GM18861 (cell line): ENCODE results near the gene LRIG2.
"Not testable (repeated sequence)": the region's sequence is repeated elsewhere in the genome, so short reads cannot be mapped to it uniquely, and the experiment has no call there.

Experiments
- ATAC-seq: cut with Tn5 transposase; IDR thresholded peaks from one replicate; pipeline ENCODE4 v1.9.1; 2021; ENCODE audit not compliant: unreplicated experiment

The LRIG2 gene

DNA sequence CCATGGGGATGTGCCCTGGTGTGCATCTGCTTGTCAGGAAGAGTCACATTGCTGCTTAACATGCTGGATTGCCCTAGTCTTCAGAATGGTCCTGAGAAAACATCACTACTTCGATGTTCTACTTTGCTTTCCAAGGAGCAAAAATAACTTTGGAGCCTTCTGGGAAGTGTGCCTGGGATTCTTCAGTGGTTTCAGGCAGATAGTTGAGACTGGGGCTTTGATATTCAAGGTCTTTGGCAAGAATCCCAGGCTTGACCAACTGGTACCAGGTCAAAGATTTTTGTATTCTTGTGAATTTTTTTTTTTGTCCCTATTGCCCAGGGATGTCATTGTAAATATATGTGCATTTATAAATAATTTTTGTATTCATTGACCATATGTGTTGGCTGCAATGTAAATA is 51.4 kb downstream of the LRIG2 start:
- ATAC-seq, result no peak

DNA sequence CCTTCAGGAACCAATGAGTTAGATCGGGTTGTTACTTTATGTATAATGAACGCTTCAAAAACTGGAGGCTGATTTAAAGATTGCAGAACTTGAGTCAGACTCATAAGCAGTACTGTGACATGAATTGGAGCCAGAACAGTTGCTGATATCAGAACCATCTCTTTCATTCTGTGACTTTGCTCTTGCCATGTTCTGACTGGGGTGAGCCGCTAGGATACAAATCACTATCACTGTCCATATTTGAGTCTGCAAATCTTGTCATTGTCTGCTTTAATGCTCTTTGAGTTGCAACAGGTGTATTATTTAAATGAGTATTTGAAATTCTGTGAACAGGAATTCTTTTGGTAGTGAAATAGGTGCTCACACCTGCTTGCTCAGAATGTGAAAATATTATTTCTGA is 52.5 kb downstream of the LRIG2 start:
- no peak for ATAC-seq

DNA sequence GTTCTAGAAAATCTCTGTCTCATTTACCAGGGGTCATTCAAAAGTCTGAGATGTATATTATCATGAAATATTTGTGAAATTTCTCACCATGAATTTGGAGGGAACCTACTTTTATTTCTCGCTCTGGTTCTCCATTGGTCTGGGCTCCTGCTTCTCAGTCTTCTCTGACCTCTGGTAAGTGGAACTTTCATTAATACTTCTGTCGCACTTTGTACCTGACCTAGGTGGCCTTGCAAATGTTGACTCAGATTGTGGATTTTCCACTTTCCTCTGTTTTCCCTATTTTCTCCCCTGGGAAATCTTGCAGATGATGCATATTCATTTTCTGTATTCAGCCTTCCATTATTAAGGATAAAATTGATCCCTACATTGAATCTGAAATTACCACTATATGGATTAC is 53.2 kb downstream of the LRIG2 start:
- ATAC-seq, result no peak

DNA sequence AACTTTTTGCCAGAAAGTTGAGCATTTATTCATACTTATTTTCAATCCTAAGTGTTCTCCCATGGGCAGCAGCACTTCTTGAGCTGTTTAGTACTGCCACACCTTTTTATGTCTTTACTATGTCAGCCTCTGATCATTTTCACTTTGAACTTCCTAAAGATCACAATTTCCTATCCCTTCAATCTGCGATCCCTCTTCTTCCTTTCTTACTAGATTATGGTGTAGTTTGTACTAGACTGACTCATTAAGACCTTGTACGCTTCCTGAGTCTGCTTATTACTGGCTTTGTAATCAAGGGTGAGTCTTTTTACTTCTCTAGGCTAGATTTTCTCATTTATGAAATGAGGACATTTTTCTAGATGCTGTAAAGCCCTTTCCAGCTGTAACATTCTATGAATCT is 55.1 kb downstream of the LRIG2 start:
- ATAC-seq, result no peak

DNA sequence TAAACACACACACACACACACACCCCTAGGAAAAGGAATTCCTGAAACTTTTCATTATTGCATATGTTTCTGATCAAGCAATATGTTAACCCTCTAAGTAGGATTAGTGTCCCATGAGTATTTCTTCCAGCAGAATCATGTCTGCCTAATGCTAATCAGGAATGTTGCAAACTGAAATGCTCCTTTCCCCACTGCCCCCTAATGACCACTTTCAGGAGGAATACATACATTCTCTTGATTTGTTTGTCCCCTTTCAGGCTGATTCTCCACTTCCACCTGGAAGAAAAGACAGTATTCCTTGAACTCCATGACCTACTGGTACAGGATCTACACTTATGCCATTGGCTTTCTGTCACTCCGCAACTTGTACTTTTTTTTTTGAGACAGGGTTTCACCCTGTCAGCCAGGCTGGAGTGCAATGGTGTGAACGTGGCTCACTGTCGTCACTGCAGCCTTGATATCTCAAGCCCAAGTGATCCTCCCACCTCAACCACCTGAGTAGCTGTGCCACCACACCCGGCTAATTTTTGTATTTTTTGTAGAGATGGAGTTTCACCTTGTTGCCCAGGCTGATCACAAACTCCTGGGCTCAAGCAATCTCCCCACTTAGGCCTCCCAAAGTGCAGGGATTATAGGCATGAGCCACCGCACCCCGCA is 56.7 kb downstream of the LRIG2 start:
- ATAC-seq, result no peak

DNA sequence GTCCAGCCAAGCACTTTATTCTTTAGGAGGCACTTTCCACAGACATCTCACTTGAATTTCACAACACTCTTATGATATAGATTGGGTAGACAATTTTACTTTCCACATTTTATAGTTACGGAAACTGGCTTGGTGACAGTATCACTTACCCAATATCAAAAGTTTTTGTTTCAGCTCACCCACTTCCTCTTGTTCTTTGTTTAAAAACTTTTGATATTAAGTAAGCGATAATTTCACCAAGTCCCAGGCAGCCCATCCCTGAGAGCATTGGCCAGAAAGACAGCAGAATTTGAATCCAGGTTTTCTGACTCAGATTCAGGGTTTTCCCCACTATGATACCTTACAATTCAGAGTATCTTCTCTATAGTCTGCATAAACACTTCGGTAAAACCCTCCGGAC is 60.0 kb downstream of the LRIG2 start:
- no peak for ATAC-seq

DNA sequence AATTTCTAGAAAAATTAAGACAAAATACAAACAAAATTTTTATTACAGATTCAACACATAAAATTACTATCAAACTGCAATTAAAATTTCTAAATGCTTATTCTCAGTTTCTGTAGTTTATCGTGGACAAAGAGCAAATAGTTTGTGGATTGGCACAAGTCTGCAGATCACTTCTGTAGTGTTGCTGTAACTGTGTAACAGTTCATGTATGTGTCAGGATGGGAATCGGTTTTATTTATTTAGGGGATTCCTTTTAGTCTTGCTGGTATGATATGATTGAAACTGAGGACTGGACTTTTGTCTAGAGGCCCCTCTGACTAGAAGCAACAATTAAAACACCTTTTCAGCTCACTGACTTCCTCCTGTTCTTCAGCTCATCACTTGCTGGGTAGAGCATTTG is 60.8 kb downstream of the LRIG2 start:
- ATAC-seq, result no peak

DNA sequence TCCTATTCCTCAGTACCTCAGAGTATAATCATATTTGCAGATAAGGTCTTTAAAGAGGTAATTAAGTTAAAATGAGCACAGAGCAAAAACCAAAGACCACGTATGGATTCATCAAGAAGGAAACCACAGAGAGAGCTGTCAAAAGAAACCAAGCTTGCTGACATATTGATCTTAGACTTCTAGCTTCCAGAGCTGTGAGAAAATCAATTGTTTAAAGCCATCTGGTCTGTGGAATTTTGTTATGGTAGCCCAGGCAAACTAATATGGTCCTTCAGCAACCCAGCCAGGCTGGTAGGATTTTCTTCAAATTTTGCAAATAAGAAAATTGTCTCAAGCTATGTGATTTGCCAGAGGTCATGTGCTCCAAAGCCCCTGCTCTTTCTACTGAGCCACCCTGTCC is 62.5 kb downstream of the LRIG2 start:
- no peak for ATAC-seq

DNA sequence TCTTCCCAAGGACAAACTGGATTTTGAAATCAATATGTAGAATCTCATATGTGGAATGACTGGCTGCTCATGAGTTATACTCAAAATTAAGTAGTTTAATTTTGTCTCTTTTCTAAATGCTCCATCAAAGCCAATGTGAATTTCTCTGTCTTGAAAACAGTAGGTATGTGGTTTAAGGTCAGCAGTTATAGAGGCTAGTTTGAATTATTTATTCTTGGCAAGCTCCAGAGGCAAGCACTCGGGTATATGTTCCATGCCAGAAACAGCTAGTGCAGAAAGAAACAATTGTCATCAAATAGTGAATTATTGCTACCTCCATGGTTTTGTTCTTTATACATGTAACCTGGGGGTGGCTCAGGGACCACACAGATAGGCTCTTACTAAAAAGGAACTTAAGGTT is 63.5 kb downstream of the LRIG2 start:
- no peak for ATAC-seq

DNA sequence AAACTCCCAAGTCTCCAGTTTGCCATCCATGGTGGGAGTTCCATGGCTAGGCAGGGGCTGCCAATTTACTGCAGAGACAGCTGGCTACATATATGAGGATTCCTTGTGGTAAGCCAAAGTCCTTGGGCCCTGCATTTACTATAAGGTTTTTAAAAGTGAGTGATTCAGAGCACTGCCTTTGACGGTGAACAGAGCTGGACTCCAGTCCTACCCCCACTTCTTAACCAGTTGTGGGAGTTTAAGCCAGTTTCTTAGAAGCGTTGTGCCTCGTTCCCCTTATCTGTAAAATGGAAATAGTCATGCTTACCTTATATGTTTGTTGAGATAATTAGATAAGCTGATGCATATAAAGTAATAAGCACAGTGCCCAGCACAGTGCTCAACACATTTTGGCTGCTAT is 64.6 kb downstream of the LRIG2 start:
- ATAC-seq, result no peak

DNA sequence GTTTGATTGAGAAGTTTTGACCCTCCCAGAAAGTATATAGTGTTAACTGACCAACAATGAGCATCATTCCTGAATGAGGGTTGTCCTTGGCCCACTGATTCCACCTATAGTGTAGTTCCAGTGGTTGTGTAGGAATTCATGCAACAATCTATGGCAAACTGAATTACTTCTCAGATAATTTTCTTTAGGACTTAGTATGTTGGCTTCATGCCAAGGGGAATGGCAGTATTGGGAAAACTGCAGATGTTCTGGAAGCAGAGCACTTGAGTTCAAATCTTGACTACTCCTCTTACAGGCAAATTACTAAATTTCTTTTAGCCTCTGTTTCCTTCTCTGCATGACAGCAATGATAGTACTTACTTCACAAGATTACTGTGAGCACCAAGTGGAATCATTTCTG is 65.8 kb downstream of the LRIG2 start:
- ATAC-seq, result no peak

DNA sequence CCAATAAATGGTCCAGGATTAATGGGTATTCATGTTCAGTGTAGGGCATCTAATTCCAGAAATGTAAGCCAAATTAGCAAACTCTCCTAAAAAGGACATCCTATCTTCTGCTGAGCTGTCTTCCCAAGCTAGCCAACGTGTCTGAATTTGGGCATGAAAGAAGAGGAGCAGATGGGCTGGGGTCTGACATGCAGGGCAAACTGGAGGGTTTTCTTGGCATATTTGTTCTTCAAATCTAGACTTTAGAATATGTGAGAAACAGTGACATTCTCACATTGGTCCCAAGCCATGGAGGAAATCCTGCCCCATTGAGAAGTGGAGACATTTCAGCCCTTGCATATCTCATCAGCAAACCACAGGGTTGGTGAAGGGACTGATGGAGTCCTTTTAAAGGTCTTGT is 67.2 kb downstream of the LRIG2 start:
- ATAC-seq, result no peak

DNA sequence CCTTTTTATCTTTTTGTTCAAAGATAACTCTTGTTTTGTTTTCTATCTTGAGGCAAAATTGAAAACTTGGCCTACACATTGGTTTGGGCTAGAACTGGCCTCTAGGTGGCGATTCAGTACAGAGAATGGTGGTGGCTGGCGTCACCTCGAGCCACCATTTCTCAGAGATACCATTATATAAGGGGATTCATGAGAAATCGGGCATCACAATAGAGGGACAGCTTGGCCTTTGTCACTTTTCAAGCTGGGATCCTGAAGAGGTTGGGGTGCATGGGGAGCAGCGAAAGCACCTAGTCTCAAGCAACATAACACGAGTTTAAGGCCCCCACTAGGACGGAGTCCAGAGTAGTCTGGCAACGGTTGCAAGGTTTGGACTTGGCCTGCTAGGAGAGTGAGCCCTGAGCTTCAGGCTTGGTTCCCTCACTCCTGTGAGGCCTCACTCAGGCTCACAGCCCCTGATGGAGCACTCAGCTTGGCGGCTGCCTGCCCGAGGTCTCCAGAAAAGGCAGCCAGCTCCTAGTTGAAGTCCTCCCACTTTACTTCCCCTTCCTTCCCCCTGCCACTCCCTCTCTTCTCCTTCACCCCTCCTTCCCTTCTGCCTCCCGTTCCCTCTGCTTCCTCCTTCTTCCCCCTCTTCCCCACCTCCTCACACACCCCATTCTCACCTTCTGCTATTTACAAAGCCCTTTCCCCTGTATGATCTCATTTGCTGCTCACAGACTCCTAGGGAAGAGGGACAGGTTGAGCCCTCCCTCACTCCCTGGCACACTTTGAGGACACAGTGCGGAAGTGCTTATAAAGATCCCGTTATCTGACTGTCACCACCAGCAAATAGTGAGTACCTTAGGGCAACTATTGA is 67.8 kb downstream of the LRIG2 start:
- peak; percentile 73 for ATAC-seq

DNA sequence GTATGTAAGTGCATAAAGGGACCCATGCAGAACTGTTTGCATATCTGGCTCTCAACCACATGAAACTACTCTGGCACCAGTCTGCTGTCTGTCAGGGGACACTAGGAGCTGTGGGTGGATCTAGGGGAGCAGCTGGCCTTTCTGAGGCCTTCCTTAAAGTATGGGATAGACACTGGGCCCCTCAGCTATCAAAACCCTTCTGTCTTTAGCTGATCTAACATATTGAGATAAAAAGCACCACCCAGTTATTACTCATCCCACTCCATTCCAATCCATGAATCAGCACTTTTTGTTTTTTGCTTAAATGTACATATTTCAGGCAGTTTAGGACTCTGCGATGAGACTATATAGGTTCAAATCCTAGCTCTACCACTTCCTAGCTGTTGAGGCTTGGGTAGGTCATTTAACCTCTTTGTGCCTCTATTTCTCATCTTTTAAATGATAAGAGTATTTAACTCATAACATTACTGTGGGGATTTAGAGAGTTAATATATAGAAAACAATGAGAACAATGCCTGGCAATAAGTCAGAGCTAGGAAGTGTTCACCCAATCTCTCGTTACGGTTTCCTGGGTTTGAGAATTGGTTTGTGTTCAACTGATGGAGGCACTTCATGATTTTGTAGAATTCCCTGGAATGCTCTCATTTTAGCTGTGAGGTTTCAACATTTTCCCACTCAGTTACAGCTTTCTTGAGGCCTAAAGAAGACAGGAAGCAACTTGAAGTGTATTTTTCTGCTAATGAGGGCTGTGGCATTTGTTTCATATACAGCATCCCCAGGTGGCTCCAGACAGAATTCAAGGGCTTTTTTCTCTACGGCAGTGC is 68.9 kb downstream of the LRIG2 start:
- no peak for ATAC-seq

DNA sequence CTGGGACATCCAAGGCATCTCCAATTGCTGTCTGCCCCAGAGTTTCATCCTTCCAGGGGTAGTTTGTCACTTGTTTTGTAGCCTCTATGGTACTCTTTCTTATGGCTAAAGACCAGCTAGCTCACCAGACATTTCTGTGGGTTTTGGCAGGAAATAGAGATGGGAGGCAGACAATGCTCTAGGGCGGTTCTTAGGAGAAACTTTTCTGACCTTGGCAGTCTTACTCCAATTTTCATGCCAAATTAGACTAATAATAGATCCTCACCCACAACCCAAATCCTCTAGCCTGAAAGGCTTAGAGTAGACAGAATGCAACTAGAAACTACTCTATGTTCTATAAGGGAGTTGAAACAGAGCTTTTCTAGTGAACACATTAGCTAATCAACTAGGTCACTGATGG is 69.8 kb downstream of the LRIG2 start:
- no peak for ATAC-seq

DNA sequence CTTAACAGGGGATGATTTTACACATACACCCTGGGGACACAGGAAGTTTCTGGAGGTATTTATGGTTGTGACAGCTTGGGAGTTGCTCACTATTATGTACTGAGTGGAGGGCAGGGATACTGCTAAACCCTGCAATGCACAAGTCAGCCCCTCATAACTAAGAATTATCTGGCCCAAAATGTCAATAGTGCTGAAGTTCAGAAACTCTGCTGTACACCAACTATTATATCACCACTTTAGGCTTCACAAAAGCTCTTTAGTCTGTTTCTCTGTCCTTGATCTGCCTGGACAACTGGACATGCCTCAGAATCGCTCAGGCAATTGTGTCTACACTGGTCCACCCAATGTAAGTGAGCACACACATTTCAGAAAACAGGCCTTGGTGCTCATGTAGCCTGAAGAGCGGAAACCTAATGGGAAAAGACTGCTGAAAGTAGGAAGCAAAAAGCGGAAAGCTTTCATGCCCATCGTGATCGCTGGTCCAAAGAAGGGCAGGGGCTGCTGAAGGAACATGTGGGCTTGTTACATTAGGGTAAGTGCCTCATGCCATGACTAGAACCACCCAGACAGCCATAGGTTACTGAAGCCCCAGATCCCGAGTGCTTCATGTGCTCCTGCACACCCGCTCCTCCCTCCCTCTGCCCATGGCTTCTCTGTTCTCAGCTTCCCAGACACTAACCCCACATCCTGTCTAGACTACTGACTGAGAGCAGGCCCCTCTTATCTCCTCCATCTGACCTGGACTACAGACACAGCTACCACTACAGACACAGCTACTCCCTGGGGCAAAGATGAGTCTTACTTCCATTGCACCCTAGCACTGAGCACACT is 73.5 kb downstream of the LRIG2 start:
- ATAC-seq, result no peak

DNA sequence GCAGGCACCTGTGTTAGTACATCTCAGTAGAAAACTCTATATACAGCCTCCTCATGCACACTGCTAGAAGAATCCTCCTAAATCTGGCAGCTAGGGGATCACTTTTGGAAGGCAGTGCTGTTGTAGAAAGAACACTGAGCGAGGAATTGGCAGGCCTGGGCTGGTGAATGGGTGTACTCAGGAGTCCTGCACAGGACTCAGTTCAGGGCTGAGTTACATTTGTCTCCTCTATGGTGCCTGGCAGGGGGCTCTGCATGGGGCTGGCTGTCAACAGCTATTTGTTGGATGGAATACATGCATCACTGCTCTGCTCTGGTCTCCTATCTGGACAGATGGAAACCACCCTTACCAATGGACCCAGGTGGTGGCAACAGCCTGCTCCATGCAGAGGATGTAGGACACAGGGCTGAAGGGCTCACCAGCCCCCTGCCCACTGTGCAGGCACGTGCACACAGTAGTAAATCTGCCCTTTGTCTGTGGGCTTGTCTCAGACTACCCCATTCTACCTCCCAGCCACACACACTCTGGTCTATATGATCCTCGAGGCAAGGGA is 74.2 kb downstream of the LRIG2 start:
- ATAC-seq, result no peak

DNA sequence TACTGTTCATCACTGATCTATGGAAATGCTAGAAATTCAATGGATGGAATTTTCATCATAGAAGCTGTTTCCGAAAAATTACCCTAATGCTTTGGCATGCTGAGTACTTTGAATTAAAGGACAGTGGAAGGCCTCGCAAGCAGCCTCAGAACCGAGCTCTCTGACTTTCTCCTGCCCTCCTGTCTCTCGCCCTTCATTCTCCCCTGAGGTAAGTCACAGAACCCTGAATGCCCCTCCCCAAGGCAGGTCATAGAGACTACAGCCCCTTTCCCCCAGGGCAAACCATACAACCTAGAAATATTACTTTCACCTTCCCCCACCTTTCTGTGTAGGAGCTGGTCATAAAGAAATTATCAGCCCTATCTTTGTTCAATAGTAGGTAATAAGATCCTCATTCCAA is 74.8 kb downstream of the LRIG2 start:
- no peak for ATAC-seq

DNA sequence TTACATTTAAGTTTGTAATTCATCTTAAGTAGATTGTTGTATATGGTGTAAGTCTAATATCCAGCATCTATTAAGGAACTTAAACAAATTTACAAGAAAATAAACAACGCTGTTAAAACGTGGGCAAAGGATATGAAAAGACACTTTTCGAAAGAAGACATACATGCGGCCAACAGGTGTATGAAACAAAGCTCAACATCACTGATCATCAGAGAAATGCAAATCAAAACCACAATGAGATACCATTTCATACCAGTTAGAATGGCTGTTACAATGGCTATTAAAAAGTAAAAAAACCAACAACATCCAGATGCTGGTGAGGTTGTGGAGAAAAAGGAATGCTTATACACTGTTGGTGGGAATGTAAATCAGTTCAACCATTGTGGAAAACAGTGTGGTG is 77.5 kb downstream of the LRIG2 start:
- ATAC-seq, result not testable (repeated sequence)

DNA sequence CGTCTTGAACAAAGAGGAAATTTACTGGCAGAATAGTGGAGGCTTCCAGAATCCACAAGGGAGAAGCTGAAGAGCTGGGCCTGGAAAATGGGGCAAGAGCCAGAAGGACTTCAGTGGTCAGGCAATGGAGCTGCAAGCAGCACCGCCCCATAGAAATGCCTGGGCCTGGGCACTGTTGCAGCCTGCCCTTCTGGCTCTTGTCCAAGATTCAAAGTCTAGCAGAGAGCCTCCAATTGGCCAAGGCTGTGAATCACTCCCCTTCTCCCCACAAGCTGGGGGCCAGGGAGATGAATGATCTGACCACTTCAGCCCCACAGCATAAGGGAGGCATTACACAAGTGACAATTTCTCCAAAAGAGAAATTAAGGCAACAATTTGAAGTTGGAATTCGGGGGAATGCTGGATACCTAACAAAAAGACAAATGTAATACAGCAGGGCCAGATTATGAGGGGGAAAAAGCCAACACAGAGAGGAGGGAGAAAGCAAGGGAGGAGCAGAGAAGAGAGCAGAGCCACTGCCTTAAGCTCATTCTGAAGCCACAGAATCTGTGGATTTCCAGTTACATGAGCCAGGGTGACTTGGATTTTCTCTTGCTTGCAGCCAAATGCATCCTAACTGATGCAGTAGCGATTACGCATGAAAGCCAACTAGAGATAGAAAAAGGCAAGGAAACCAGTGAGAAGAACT is 80.3 kb downstream of the LRIG2 start:
- ATAC-seq, result no peak
